ENCODE results near the gene MYLK.

GRCh38 chr3:123778525-123778924 is 105.6 kb downstream of the MYLK start:
- TF ChIP-seq CTCF (IDR thresholded peaks at IDR 0.05) (no peak), POLR2A (IDR thresholded peaks at IDR 0.05) (no peak)
